Measurements from ENCODE around the gene DPP10.

The DPP10 gene

GRCh38 chr2:115573756-115574155 lies 1131.3 kb downstream of the DPP10 start:
- no peak overlapping the region for H3K27ac ChIP-seq
- TF ChIP-seq ZFX (IDR thresholded peaks at IDR 0.05) (no peak), CTCF (conservative IDR thresholded peaks at IDR 0.05) (no peak)

- no peak overlapping the region for H3K27ac ChIP-seq
- TF ChIP-seq ZFX (IDR thresholded peaks at IDR 0.05) (no peak), CTCF (conservative IDR thresholded peaks at IDR 0.05) (no peak)
Observed at GRCh38 chr2:115574667-115575066, 1132.2 kb downstream of the DPP10 start.

GRCh38 chr2:115580784-115581183 lies 1138.3 kb downstream of the DPP10 start:
- no peak overlapping the region for H3K27ac ChIP-seq
- no peak for TF ChIP-seq CTCF (conservative IDR thresholded peaks at IDR 0.05)

- no peak overlapping the region for H3K27ac ChIP-seq
- TF ChIP-seq CTCF (conservative IDR thresholded peaks at IDR 0.05): no peak
- no peak for TF ChIP-seq ZFX (IDR thresholded peaks at IDR 0.05)
Observed at GRCh38 chr2:115584507-115584906, 1142.1 kb downstream of the DPP10 start.

GRCh38 chr2:115596659-115597375 lies 1154.4 kb downstream of the DPP10 start:
- H3K27ac ChIP-seq: no peak overlapping the region
- no peak for TF ChIP-seq ZFX (IDR thresholded peaks at IDR 0.05)
- no peak for TF ChIP-seq CTCF (conservative IDR thresholded peaks at IDR 0.05)

GRCh38 chr2:115603285-115603684 lies 1160.8 kb downstream of the DPP10 start:
- no peak for TF ChIP-seq ZFX (IDR thresholded peaks at IDR 0.05)
- TF ChIP-seq CTCF (conservative IDR thresholded peaks at IDR 0.05): no peak
- H3K27ac ChIP-seq: no peak overlapping the region

- TF ChIP-seq CTCF (conservative IDR thresholded peaks at IDR 0.05) (no peak), ZFX (IDR thresholded peaks at IDR 0.05) (no peak)
- no peak overlapping the region for H3K27ac ChIP-seq
Observed at GRCh38 chr2:115606350-115606749, 1163.9 kb downstream of the DPP10 start.

Data from C4-2B (cell line).